ENCODE measurements around the gene HNF4A.

DNA sequence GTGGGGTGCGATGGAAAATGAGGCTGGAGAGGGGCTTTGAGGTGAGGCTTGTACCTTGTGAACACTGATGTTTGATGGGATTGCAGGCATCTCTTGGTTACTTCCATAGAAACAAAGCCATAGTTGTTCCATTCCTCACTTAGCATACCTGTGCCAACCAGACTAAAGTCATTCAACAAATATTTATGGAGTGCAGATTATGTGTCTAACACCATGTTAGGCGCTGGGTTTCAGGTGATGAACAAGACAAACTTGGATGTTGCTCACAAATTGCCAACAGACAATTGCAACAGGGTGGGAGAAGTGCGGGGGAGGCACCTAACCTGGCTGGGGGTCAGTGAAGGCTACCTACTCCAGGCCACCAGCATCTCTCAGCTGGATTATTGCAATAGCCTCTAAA lies 121.7 kb downstream of the HNF4A start:
- TF ChIP-seq CTCF (IDR thresholded peaks at IDR 0.05) (no peak), POLR2A (IDR thresholded peaks at IDR 0.05) (no peak)
